Fibroblast of lung (primary cell): Measurements from ENCODE around the gene HAPLN1. TPM values are rescaled to one million over a fixed set of nuclear protein-coding genes. Genes with fewer than 3 reads are reported as not detected.

Source experiments
- DNase-seq, 2 donors: peaks; one replicate each; pipeline versions ENCODE4 v3.0.0 to v3.0.0-alpha.2; 2010; ENCODE audit warnings: low read depth in 2 of 2
- H2AFZ ChIP-seq: 2 replicates; pipeline ENCODE4 v1.5.1; 2012; ENCODE audit warnings: low read length, control low read depth, inconsistent platforms
- H3K27ac ChIP-seq: 2 replicates; pipeline ENCODE4 v1.5.1; 2011; ENCODE audit warnings: low read length, control low read depth; ENCODE audit not compliant: insufficient read depth
- H3K27me3 ChIP-seq: 2 replicates; pipeline ENCODE4 v1.5.1; 2011; ENCODE audit warnings: mild to moderate bottlenecking, low read length; ENCODE audit not compliant: control insufficient read depth, insufficient read depth
- H3K36me3 ChIP-seq: 2 replicates; pipeline ENCODE4 v1.5.1; 2011; ENCODE audit warnings: low read length; ENCODE audit not compliant: control insufficient read depth, insufficient read depth
- H3K4me1 ChIP-seq: 2 replicates; pipeline ENCODE4 v1.5.1; 2011; ENCODE audit warnings: low read length; ENCODE audit not compliant: control insufficient read depth, insufficient read depth; ENCODE audit errors: extremely low read depth
- H3K4me2 ChIP-seq: 2 replicates; pipeline ENCODE4 v1.5.1; 2011; ENCODE audit warnings: low read length, control low read depth; ENCODE audit not compliant: insufficient read depth; ENCODE audit errors: extremely low read depth
- H3K4me3 ChIP-seq, 4 experiments: fragments of 200-600 bp in 1 of 4; sonication (generic) in 1 of 4; replicated peaks in 1 of 4; 2 replicates each; pipeline ENCODE4 v1.5.1; 2011 to 2016; ENCODE audit warnings: low read length in 4 of 4, low read depth in 3 of 4, mild to moderate bottlenecking in 3 of 4, control low read depth in 2 of 4, inconsistent platforms in 1 of 4, mixed read lengths in 1 of 4; ENCODE audit not compliant: insufficient read depth in 1 of 4; ENCODE audit errors: control extremely low read depth in 1 of 4
- H3K79me2 ChIP-seq: 2 replicates; pipeline ENCODE4 v1.5.1; 2012; ENCODE audit warnings: mild to moderate bottlenecking, low read length, inconsistent platforms; ENCODE audit not compliant: control insufficient read depth, insufficient read depth
- H3K9ac ChIP-seq: 2 replicates; pipeline ENCODE4 v1.5.1; 2011; ENCODE audit warnings: mild to moderate bottlenecking, low read length, control low read depth; ENCODE audit not compliant: insufficient read depth
- H3K9me3 ChIP-seq: 2 replicates; pipeline ENCODE4 v1.5.1; 2012; ENCODE audit warnings: low read depth, low read length; ENCODE audit not compliant: control insufficient read depth, insufficient read depth
- H4K20me1 ChIP-seq: 2 replicates; pipeline ENCODE4 v1.5.1; 2011; ENCODE audit warnings: low read length; ENCODE audit not compliant: control insufficient read depth, insufficient read depth; ENCODE audit errors: extremely low read depth
- EZH2 ChIP-seq: IDR thresholded peaks from 2 replicates; pipeline ENCODE4 v1.5.1; 2012; ENCODE audit warnings: low read length, control low read depth, mild to moderate bottlenecking; ENCODE audit errors: missing control alignments
- polyA plus RNA-seq, 2 donors: library from polyadenylated mRNA; depleted of rRNA in 1 of 2; stranded (reverse) in 1 of 2; unstranded in 1 of 2; fragments of >200 nt; gene quantifications; 2 replicates each; pipeline ENCODE4 v1.2.1, GENCODE V29; 2011 to 2012; ENCODE audit warnings: missing spikeins in 1 of 2
- total RNA-seq: library from RNA; depleted of rRNA; stranded (reverse); fragments of >200 nt; gene quantifications from 2 replicates; pipeline ENCODE4 v1.2.1, GENCODE V29; 2014
- TF ChIP-seq, protein P1 (sequence below), 2 donors: IDR thresholded peaks in 1 of 2; conservative IDR thresholded peaks in 1 of 2; 1 replicate in 1 of 2; 2 replicates in 1 of 2; pipeline ENCODE4 v1.5.1; 2011 to 2012; ENCODE audit warnings: low read length in 2 of 2, control low read depth in 1 of 2, inconsistent platforms in 1 of 2, low read depth in 1 of 2, mild to moderate bottlenecking in 1 of 2

The HAPLN1 gene
- total and polyA plus RNA-seq, 2 donors (not counting 1 experiment from before 2014, with no cell fraction given) = 0.17 to 7.7 TPM

DNA sequence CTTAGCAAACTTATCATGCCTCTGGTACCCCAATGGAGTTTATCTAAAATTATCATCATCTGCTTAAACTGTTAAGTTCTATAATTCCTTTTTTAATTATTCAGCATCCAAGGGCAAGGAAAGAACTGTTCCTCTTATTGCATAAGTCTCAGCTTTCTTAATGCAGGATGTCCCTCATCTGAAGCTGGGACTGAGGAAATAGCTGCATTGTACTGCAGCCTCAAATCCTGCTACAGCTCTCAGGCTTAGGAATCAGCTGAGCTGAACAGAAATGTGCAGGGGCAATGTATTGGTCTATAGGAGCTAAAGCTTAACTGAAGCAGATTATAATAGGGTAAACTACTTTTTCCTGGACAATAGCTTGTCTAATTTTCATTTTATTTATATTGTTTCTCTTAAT, 48.0 kb downstream of the HAPLN1 start:
- Histone ChIP-seq H3K9ac (no peak overlapping the region), H4K20me1 (no peaks in the 10 kb centered on the region), H3K4me2 (no peak overlapping the region), H2AFZ (no peak overlapping the region), H3K4me3 (no peak overlapping the region), H3K36me3 (no peaks in the 10 kb centered on the region), H3K27me3 (no peaks in the 10 kb centered on the region), H3K4me1 (no peaks in the 10 kb centered on the region), H3K79me2 (no peaks in the 10 kb centered on the region), H3K27ac (no peak overlapping the region), H3K9me3 (no peaks in the 10 kb centered on the region)
- DNase-seq = no peak
- TF ChIP-seq EZH2 = no peak
- TF ChIP-seq, protein P1, sequence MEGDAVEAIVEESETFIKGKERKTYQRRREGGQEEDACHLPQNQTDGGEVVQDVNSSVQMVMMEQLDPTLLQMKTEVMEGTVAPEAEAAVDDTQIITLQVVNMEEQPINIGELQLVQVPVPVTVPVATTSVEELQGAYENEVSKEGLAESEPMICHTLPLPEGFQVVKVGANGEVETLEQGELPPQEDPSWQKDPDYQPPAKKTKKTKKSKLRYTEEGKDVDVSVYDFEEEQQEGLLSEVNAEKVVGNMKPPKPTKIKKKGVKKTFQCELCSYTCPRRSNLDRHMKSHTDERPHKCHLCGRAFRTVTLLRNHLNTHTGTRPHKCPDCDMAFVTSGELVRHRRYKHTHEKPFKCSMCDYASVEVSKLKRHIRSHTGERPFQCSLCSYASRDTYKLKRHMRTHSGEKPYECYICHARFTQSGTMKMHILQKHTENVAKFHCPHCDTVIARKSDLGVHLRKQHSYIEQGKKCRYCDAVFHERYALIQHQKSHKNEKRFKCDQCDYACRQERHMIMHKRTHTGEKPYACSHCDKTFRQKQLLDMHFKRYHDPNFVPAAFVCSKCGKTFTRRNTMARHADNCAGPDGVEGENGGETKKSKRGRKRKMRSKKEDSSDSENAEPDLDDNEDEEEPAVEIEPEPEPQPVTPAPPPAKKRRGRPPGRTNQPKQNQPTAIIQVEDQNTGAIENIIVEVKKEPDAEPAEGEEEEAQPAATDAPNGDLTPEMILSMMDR (conservative IDR thresholded peaks at IDR 0.05 in 1 of 2, IDR thresholded peaks at IDR 0.05 in 1 of 2; ENCODE audit: low read depth in 1 of 2, low read length in 2 of 2) = no peak

DNA sequence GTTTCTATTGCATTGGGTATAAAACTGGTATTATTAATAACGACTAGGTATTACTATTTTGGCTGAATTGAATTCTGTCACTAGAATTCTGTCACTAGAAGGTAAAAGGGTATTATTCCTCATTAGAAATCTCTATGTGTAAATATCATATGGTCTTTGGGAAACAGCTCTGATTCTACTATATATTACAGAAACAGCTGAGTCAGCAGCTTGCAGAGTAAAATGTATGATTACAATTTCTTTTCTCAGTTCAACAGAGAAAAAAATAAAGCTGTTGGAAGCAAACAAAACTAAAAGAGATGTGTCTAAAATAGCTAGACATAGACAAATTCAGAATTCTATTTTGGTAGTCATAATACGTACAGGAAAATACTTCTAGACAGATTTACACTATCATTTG, 48.5 kb downstream of the HAPLN1 start:
- Histone ChIP-seq H3K79me2 (no peaks in the 10 kb centered on the region), H3K4me2 (no peak overlapping the region), H3K9ac (no peak overlapping the region), H4K20me1 (no peaks in the 10 kb centered on the region), H3K4me1 (no peaks in the 10 kb centered on the region), H2AFZ (no peak overlapping the region), H3K36me3 (no peaks in the 10 kb centered on the region), H3K9me3 (no peaks in the 10 kb centered on the region), H3K27ac (no peak overlapping the region), H3K4me3 (no peak overlapping the region), H3K27me3 (no peaks in the 10 kb centered on the region)
- no peak for DNase-seq
- no peak for TF ChIP-seq EZH2
- TF ChIP-seq, protein P1 (conservative IDR thresholded peaks at IDR 0.05 in 1 of 2, IDR thresholded peaks at IDR 0.05 in 1 of 2; ENCODE audit: low read depth in 1 of 2, low read length in 2 of 2) = no peak

DNA sequence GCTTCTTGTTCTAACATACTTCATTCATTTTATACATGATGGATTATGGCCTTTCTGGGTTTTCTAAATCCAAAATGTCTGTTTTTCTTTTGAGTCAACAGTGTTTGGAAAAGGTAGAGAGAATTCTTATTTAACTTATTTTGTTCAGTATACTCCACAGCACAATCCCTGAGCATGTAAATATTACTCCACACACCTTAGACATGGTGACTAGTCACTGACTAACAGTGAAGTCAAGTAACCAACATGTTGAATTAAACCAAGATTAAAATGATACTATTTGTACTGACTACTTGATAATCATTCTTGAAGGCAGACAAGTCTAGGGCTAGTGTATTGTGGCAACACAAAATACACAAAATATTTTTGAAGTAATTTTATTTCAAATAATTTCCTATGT, 55.0 kb downstream of the HAPLN1 start:
- H4K20me1 ChIP-seq = no peaks in the 10 kb centered on the region
- TF ChIP-seq, protein P1 (conservative IDR thresholded peaks at IDR 0.05 in 1 of 2, IDR thresholded peaks at IDR 0.05 in 1 of 2; ENCODE audit: low read depth in 1 of 2, low read length in 2 of 2) = no peak
- TF ChIP-seq EZH2 = no peak
- no peaks in the 10 kb centered on the region for H3K27me3 ChIP-seq
- no peaks in the 10 kb centered on the region for H3K79me2 ChIP-seq
- no peak overlapping the region for H3K4me2 ChIP-seq
- H3K4me1 ChIP-seq = no peaks in the 10 kb centered on the region
- H3K9ac ChIP-seq = no peak overlapping the region
- H3K4me3 ChIP-seq = no peak overlapping the region
- no peak overlapping the region for H3K27ac ChIP-seq
- DNase-seq = no peak
- H3K36me3 ChIP-seq = no peaks in the 10 kb centered on the region
- no peaks in the 10 kb centered on the region for H3K9me3 ChIP-seq
- no peak overlapping the region for H2AFZ ChIP-seq
